Glutamatergic neuron (in vitro differentiated cells): ENCODE data around the gene INMT. TPM values are rescaled to one million over a fixed set of nuclear protein-coding genes. Genes with fewer than 3 reads are reported as not detected.

ENCODE experiments used
- DNase-seq: peaks from one replicate; pipeline ENCODE4 v3.0.0; 2022
- H3K27ac Mint-ChIP-seq: one replicate; pipeline ENCODE4 v1.8.0; 2020; ENCODE audit warnings: mild to moderate bottlenecking, mixed read lengths, inconsistent platforms; ENCODE audit not compliant: unreplicated experiment
- H3K27me3 Mint-ChIP-seq: one replicate; pipeline ENCODE4 v1.8.0; 2020; ENCODE audit warnings: mild to moderate bottlenecking, moderate library complexity, mixed read lengths, inconsistent platforms; ENCODE audit not compliant: unreplicated experiment
- H3K36me3 Mint-ChIP-seq: one replicate; pipeline ENCODE4 v1.8.0; 2020; ENCODE audit warnings: mild to moderate bottlenecking, mixed read lengths, inconsistent platforms; ENCODE audit not compliant: unreplicated experiment
- H3K4me1 Mint-ChIP-seq: one replicate; pipeline ENCODE4 v1.8.0; 2020; ENCODE audit warnings: mild to moderate bottlenecking, low read depth, mixed read lengths, inconsistent platforms; ENCODE audit not compliant: unreplicated experiment
- H3K4me3 Mint-ChIP-seq: one replicate; pipeline ENCODE4 v1.8.0; 2020; ENCODE audit warnings: mild to moderate bottlenecking, mixed read lengths, inconsistent platforms; ENCODE audit not compliant: unreplicated experiment
- H3K9me3 Mint-ChIP-seq: one replicate; pipeline ENCODE4 v1.8.0; 2020; ENCODE audit warnings: mild to moderate bottlenecking, moderate library complexity, mixed read lengths, inconsistent platforms; ENCODE audit not compliant: unreplicated experiment
- CTCF ChIP-seq: fragments of 200-600 bp; sonication (generic); IDR thresholded peaks from one replicate; pipeline ENCODE4 v1.5.0; 2021; ENCODE audit not compliant: partially characterized antibody, unreplicated experiment
- total RNA-seq: library from RNA; stranded (reverse); fragmentation: NEBNext Ultra II Directional; extraction: Animal tissue kit (Norgen Biotek cat#: 25700); gene quantifications from one replicate; pipeline ENCODE4 v1.2.1, GENCODE V29; 2021; ENCODE audit not compliant: unreplicated experiment

The INMT gene
- total RNA-seq, 1 donor from 2014 or later = 1.7 TPM

DNA sequence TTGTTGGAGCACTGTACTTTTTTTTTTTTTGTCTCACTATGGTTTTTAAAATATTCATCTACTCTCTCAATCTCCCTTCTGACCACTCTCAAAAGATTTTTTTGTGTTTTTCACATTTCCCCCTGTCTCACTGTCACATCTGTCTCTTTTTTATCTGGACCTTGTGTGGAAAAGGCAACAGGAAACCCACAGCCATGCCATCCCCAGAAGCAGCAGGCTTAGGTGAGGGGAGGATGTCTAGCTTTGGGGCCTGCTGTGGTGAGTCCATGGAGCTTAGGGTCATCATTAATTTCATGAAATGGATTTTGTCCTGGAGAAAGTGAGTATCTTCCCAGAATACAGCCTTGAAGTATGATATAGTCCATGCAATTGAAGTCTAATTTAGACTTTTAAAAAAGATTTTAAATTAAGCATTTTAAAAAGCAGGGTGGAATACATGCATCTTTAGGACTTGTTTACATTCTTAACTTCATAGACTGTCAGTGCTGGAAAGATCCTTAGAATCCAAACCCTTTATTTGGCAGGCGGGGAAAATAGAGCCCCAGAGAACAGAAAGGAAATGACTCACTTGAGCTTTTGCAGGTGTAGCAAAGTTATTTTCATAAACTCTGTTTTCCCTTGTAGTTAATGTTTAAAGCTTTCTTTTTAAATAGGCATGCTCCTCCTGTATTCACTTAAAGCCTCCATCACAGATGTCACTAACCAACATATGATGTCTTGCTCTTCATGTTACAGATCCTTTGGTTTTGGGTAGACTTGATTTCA lies 44.4 kb downstream of the INMT start:
- DNase-seq = no peak
- H3K27ac Mint-ChIP-seq = no peak overlapping the region
- H3K4me1 Mint-ChIP-seq = no peaks in the 10 kb centered on the region
- peaks cover 2% of the 10 kb centered on the region for H3K27me3 Mint-ChIP-seq
- no peak overlapping the region for H3K4me3 Mint-ChIP-seq
- no peaks in the 10 kb centered on the region for H3K9me3 Mint-ChIP-seq
- H3K36me3 Mint-ChIP-seq = no peaks in the 10 kb centered on the region
- no peak for TF ChIP-seq CTCF

DNA sequence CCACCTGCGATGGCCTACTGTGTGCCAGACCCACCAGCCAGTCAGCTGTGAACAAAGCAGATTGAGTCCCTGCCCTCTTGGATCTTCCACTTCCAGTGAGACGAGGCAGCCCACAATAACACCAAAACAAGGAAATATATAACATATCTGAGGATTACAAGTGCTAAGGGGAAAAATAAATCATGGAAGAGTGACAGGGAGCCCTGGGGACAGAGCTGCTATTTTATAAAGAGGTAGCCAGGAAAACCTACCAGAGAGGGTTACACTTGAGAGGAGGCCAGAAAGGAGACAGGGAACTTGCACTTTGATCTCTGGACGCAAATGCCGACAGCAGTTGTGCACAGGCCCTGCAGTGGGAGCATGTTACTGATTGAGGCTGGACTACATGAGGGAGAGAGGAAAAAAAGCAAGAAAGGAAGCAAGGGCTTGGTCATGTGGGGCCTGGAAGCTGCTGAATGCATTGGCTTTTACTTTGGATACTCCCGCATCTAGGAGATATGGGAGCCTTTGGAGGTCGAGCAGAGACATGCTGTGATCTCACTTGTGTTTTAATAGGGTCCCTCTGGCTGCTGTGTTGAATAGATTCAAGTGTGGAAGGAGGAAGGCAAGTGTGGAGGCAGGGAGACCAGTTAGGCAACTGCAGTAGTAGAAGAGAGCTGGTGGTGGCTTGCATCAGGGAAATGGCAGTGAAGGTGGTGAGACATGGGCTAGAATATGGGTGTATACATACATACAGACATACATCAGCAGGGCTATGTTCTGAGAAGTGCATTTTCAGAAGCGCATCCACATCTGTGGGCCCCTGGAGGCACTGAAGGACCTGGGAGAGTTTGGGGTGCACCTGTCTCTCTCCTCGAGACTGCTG lies 45.5 kb downstream of the INMT start:
- no peak overlapping the region for H3K27ac Mint-ChIP-seq
- H3K36me3 Mint-ChIP-seq = no peaks in the 10 kb centered on the region
- H3K27me3 Mint-ChIP-seq = peaks cover 2% of the 10 kb centered on the region
- no peak for DNase-seq
- TF ChIP-seq CTCF = no peak
- H3K4me1 Mint-ChIP-seq = no peaks in the 10 kb centered on the region
- H3K4me3 Mint-ChIP-seq = no peak overlapping the region
- H3K9me3 Mint-ChIP-seq = no peaks in the 10 kb centered on the region

DNA sequence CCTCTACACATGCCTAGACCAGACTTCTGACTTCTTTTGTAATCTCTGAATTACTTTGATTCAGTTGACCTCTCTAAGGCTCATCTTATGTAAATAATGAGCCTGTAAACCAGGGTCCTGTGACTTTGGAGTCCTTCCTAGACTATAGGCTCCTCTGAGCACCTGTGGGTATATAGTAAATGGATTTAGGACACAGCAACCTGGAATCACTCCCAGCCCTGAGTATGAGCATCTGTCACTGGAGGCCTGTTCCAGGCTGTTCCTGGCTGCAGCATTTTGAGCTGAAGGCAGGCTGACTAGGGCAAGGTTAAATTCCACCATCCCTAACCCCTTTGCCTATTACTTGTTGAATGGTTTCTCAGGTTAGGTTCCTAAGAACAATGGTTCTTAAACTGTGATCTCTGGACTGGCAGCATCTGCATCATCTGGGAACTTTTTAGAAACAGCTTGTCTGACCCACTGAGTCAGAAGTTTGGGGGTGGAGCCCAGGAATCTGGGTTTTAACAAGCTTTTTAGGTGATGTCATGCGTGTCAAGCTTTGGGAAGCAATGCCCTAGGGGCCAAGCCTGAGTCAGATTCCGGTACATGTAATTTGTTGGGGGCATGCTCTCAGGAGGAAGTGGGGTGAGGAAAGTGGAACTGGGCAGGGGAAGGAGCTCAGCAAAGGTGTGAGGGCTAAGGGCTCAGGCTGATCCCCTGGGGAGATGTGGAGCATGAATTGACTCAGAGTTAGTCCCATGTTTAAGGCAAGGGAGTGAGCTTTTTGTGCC lies 47.5 kb downstream of the INMT start:
- Mint-ChIP-seq H3K27ac (no peak overlapping the region), H3K36me3 (no peaks in the 10 kb centered on the region), H3K27me3 (peaks cover 2% of the 10 kb centered on the region), H3K4me3 (no peak overlapping the region), H3K4me1 (no peaks in the 10 kb centered on the region), H3K9me3 (no peaks in the 10 kb centered on the region)
- no peak for DNase-seq
- TF ChIP-seq CTCF = no peak

GRCh38 chr7:30799976-30800661 lies 48.2 kb downstream of the INMT start:
- H3K4me3 Mint-ChIP-seq = no peak overlapping the region
- H3K27me3 Mint-ChIP-seq = peaks cover 2% of the 10 kb centered on the region
- no peaks in the 10 kb centered on the region for H3K9me3 Mint-ChIP-seq
- no peak for TF ChIP-seq CTCF
- no peak overlapping the region for H3K27ac Mint-ChIP-seq
- H3K4me1 Mint-ChIP-seq = no peaks in the 10 kb centered on the region
- no peaks in the 10 kb centered on the region for H3K36me3 Mint-ChIP-seq
- no peak for DNase-seq
